GM21717 (cell line): ENCODE measurements around the gene GFPT2.

Experiments
- ATAC-seq: cut with Tn5 transposase; IDR thresholded peaks from one replicate; pipeline ENCODE4 v1.9.1; 2021; ENCODE audit warnings: mild to moderate bottlenecking, moderate library complexity; ENCODE audit not compliant: unreplicated experiment

The GFPT2 gene

GRCh38 chr5:180289966-180290365 is 63.2 kb downstream of the GFPT2 start:
- ATAC-seq: no peak

DNA sequence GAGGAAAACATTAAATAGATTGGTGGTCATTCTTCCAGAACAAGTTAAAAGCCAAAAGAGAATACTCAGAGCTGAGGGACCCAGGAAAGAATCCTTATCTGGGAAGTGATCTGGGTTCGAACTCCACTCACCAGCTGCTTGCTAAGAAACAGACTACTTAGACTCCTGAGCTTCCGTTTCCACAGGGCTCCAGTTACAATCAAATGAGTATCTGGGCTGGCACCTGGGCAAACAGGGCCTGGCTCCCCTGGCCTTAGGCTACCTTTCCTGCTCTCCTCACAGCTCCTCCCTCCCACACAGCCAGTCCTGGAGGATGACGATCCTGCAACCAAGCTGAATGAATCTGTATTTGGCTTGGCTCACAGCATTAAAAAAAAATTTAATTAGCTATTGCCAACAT is 63.7 kb downstream of the GFPT2 start:
- ATAC-seq: no peak

- no peak for ATAC-seq
Observed at GRCh38 chr5:180287868-180288267, 65.3 kb downstream of the GFPT2 start.

DNA sequence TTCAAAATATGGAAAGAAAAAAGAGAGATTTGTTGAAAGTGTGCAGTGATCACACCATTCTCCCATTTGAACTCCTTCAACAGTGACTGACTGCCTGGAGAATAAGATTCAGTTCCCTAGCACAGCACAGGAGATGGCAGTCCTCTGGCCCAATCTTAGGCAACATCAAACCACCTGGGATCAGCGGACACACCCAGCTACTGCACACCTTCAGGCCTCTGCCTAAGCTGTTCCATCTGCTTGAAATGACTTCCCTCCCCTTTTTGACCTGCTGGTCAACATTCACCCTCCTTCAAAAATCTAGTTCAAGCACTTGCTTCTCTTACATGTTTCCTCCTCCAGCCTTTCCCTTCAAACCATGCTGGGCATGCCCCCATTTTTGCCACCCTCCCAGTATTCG is 65.7 kb downstream of the GFPT2 start:
- no peak for ATAC-seq

GRCh38 chr5:180284149-180284548 is 69.0 kb downstream of the GFPT2 start:
- no peak for ATAC-seq

- no peak for ATAC-seq
Observed at GRCh38 chr5:180283026-180283615, 70.0 kb downstream of the GFPT2 start.

DNA sequence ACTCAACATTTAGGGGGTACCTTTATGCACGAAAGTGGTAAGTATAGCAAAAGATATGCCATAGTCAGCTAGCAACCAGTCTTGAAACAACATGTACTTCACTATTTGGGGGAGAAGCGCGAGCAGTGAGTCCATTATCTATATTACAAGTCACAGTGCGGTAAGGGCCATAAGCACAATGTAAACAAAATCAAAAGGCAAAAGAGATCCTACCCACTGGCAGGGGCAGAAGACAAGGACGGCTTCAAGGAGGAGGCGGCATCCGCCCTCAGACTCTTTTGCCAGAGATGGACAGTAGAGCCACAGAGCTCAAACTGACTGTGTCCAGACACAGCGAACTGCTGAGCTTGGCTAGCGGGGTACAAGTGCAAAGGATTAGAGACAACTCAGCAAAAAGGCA is 70.9 kb downstream of the GFPT2 start:
- no peak for ATAC-seq

DNA sequence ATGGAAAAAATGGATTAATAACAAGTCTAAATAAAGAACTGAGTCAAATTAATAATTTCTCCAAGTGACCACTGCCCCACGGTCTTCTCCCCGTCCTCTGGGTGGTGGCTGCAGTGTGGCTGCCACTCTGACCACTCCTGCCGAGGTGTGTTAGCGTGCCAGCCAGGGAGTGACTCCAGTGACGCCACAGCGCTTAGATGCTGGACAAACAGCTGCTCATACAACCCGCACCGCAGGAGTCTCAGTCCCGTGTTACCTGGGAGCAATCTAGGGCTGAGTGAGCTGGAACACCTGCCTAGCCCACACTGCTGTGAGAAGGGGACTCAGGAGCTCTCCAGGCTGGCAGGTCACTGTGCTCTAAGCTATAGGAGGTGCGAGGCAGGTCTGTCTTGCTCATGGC is 71.4 kb downstream of the GFPT2 start:
- no peak for ATAC-seq

- no peak for ATAC-seq
Observed at GRCh38 chr5:180274695-180275094, 78.4 kb downstream of the GFPT2 start.

- ATAC-seq: no peak
Observed at GRCh38 chr5:180271221-180271620, 81.9 kb downstream of the GFPT2 start.

- ATAC-seq: no peak
Observed at GRCh38 chr5:180259260-180259611, 93.9 kb downstream of the GFPT2 start.

DNA sequence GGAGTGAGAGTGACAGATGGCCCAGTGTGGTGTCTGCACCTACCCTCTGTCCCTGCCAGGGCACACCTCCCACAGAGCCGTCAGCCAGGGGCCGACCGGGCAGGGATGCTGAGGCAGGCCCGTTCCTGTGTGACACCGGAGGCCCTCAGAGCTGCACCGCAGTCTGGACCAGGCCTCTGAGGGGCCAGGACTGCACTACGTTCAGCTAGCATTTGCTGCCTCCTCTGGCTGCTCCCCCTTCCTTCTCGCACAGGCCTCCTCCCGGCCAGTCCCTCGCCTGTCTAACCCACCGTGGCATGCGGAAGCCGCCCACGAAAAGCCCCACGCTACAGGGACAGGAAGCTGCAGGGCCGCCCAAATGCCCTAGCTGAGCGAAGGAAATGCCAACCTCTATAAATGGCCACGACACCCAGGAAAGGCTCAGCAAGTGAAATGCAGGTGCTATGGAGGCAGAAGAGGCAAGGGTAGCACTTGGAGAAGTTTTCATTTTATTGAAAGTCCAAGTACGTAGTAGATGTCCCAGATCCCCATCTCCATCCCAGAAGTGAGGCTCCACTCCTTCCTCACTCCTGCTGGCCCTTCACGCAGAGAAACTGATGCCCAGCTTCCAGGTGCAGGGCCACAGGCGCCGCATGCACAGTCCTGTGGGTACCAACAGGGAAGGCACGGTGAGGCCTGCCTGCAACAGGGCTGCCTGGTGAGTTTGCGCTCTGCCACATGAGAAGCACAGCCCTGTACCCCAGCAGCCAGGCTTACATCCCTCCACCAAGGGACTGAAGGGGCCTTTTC is 99.9 kb downstream of the GFPT2 start:
- ATAC-seq: no peak

DNA sequence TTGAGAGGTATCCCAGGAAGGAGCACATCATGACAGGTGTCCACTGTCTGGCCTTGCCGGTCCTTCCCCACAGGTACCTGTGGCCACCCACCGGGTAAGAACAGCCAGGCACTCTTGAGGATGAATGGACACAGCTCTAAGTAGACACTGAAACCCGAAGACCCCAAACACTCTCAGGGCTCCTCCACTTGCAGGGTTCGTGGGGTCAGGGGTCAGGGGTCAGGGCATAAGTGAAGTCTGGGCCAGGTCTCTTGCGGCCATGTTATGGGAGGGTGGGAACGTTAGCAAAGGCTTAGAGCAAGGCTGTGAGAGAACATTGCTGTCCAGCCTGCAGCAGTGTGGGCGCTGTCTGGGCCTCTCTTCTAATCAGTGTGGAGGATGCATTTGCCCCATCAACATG is 101.2 kb downstream of the GFPT2 start:
- no peak for ATAC-seq

GRCh38 chr5:180251141-180251540 is 102.0 kb downstream of the GFPT2 start:
- no peak for ATAC-seq
